Renal pelvis (tissue), 4 donors: ENCODE results near the gene PFKL. TPM values are rescaled to one million over a fixed set of nuclear protein-coding genes. Genes with fewer than 3 reads are reported as not detected.
"Not testable (repeated sequence)": the region's sequence is repeated elsewhere in the genome, so short reads cannot be mapped to it uniquely, and the experiment has no call there.

ENCODE experiments used
- DNase-seq: peaks from one replicate; pipeline ENCODE4 v3.0.0-alpha.2; 2013
- polyA plus RNA-seq, 3 donors: library from polyadenylated mRNA; unstranded; fragments of 120-200 nt; gene quantifications; one replicate each; pipeline ENCODE4 v1.2.1, GENCODE V29; 2013; ENCODE audit not compliant: insufficient read length in 3 of 3

The PFKL gene
- polyA plus RNA-seq, 3 donors, result 145 to 181 (median 180) TPM

GRCh38 chr21:44338971-44339910 is 39.4 kb downstream of the PFKL start, which contains the start of gene CFAP410:
CFAP410 (minus strand) TSS chr21:44339390; CDS start chr21:44339194, 196 bp downstream.
- peak; percentile 93 for DNase-seq

DNA sequence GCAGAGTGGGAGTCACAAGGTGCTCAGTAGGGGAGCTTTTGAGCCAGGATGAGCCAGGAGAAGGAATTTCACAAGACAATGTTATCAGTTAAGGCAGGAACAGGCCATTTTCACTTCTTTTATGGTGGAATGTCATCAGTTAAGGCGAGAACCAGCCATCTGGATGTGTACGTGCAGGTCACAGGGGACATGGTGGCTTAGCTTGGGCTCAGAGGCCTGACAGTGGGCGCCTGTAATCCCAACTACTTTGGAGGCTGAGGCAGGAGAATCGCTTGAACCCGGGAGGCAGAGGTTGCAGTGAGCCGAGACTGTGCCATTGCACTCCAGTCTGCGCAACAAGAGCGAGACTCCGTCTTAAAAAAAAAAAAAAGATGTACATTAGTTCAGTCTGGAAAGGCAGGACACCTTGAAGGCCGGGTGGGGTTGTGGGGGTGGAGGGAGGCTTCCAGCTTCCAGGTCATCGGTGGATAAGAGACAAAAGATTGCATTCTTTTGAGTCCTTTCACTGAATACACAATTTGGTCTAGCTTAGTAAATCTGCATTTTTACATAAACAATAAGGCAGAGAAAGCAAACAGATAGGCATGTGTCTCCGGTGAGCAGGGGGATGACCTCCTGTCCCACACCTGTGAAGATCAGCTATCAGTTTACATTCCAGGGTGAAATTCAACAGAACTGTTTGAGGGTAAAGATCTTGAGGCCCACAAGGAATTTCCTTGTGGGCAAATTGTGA is 42.0 kb downstream of the PFKL start:
- not testable (repeated sequence) for DNase-seq

DNA sequence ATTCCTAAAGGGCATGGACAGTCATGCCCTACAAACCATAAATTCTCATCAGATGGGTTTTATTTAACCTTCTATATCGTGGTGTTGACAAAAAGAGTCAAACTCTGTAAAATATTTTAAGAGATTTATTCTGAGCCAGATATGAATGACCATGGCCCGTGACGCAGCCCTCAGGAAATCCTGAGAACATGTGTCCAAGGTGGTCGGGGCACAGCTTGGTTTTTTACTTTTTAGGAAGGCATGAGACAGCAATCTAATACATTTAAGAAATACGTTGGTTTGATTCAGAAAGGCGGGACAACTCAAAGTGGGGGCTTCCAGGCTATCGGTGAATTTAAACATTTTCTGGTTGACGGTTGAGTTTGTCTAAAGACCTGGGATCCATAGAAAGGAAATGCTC is 43.1 kb downstream of the PFKL start:
- DNase-seq, result not testable (repeated sequence)

- no peak for DNase-seq
Measured at GRCh38 chr21:44344541-44345183, 44.8 kb downstream of the PFKL start.

GRCh38 chr21:44345495-44345894 is 45.6 kb downstream of the PFKL start:
- DNase-seq, result no peak

DNA sequence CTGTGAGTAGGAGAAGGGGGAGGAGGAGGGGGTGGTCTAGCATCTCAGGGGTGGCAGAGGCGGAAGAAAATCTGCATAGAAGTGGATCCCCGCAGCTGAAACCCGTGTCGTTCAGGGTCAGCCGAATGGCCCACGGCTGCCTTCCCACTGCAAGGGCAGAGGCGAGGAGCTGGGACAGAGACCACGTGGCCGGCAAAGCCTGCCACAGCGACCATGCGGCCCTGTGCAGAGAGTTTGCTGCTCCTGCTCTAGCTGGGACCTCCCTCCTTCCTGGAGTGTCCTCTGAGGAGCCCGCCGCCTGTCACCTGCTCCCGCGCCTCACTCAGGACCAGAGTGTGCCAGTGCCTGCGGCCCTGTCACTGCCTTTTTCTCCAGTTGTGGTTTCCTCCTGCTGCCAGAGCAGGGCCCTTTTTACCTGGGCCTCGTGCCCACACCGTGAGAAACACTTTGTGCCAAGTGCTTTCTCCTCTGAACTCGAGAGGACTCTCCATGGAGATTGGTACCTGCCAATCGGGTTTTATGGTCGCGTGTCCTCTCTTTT is 48.1 kb downstream of the PFKL start:
- DNase-seq, result no peak

DNA sequence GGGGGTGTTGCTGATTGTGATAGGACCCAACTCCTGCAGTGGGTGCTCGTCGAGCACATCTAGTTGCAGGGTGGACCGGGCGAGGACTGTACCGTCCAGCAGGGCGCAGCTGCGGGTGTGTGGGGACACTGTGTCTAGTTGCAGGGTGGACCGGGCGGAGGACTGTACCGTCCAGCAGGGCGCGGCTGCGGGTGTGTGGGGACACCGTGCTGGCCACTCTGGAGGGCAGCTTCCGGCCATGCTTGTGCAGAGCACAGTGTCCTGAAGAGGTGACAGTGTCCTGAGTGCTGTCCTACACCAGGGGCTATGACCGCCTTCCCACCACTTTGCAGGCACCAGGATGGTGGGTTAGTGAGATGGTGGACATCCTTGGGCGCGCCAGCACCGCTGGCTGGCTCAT is 49.0 kb downstream of the PFKL start:
- no peak for DNase-seq

DNA sequence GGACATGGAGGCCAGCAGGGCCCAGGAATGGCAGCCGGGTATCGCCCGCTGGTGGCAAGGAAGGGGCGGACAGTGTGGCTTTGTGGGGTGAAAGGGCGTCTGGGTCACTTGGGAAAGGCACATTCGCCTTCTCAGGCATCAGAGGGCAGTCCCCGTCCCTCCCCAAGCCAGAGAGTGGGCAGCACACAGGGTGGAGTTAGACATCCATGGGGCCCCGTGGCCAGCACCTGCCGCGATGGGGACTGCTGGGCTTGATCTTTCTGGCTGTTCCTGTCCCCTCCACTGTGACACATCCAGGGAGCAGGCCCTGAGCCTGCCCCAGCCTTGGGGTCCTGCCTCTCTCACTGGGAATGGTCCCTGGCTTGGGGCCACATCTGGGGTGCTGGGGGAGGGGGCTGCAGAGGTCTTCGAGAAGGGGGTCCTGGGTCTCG is 49.6 kb downstream of the PFKL start:
- DNase-seq, result no peak

DNA sequence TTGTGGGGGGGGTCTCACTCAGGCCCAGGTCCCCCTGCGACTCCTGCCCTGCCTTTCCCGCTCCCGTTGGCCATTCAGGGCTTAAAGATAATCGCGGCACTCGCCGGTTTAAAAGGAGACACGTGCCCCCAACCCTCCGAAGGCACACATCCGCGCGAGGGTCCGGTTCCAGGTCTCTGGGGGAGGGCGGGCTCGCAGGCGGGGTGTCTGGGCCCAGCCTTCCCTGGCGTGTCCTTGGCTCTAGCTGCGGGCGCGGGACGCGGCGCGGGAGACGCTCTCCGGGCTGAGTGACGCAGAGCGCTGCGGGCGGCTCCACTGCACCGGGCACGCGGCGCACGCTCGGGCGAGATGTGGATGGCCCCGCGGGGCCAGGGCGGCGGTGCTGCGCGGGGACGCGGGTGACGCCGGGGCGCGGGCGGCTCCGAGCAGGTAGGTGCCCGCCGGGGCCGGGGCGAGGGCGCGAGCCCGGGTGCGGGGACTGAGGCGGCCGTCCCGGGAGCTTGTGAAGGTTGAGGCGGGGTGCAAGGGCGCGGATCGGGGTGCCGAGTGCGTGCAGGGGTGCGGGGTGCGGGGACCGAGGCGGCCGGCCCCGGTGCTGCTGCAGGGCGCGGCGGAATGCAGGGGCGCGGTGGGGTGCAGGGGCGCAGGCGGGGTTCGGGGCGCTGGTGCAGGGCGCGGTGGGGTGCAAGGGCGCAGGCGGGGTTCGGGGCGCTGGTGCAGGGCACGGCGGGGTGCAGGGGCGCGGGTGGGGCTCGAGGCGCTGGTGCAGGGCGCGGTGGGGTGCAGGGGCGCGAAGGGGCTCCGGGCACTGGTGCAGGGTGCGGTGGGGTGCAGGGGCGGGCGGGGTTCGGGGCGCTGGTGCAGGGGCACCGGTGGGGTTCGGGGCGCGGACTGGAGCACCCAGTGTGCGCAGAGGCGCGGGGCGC is 50.3 kb downstream of the PFKL start:
- no peak for DNase-seq

DNA sequence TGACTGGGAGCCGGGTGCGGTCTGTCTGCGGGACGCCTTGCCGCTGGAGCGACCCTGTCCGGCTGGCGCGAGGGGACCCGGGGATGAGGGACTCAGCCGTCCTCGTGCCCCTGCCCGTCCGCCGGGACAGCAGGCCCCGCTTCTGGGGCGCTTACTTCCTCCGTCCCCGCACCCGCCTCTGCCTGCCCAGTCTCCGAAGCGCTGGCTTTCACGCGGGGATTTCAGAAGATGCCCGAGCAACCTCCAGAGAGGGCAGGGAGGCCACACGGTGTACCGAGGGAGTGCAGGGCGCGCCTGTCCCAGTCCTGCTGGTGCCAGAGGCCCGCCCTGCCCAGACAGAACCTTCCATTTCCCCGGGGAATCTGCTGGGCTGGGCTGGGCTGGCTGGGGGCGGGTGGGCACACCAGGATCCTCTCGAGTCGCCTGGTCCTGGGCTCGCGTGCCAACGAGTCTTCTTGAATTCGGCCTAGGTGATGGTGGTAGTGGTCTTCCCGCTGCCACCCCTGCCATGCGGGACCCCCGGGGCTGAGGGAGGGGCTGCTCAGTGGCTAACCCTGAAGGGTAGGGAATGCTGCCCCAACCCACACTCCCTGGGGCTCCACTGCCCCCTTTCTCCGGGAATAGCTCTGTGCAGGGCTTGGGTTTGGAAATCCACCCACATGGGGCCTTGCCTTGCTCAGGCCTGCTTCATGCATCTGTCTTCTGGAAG is 51.1 kb downstream of the PFKL start:
- DNase-seq, result no peak

DNA sequence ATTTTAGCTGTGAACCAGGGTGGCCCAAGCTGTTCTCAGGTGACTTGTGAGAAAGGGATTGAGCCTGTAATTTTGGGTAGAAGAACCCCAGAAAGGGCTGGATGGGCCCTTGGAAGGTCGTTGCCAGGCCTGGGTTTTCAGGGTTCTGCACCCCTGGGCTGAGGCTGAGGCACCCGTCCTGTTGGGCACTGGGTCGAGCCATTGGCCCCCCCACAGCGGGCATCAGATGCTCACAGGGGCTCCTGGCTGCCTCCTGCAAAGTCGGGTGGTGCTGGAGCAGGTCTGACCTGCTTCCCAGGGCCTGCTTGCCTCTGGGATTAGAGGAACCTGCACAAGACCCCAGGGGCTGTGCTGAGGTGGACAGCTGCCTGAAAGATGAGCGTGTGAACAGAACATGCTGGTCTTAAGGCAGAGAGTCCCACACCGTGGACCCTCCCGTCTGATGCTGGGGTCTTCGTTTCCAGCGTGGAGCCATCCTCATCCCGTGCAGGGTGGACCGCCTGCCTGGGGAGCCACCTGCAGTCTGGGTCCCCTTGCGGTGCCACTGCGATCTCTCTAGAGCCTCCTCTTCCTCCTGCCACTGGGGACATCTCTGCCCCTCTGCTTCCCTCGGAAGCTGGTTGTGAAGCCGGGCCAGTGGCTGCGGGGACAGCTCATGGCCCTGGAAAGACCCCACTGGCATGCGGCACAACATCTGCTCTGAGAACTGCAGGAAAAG is 51.8 kb downstream of the PFKL start:
- DNase-seq, result no peak

GRCh38 chr21:44352253-44352860 is 52.5 kb downstream of the PFKL start:
- no peak for DNase-seq

GRCh38 chr21:44353191-44353970 is 53.5 kb downstream of the PFKL start, which contains the start of gene TRPM2:
TRPM2 (plus strand) TSS chr21:44353621; CDS start chr21:44353701, 80 bp downstream.
- no peak for DNase-seq

DNA sequence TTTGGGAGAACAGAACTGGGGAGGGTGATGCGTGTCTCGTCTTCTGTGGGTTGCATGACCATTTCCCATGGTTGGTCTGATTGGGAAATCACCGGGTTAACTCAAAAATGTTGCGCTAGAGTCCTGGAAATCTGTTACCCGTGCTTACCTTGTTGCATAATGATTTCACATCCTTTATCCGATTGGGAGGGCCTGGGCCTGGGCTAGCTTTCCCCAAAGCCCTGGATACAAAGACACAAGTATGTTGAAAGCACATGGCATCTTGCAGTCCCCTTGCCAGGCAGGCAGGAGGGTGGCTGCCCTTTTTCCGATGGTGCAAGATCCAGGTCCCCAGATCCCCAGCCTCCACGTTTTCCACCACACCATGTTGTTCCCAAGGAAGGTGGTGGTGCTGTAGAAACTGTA is 54.1 kb downstream of the PFKL start:
- no peak for DNase-seq

DNA sequence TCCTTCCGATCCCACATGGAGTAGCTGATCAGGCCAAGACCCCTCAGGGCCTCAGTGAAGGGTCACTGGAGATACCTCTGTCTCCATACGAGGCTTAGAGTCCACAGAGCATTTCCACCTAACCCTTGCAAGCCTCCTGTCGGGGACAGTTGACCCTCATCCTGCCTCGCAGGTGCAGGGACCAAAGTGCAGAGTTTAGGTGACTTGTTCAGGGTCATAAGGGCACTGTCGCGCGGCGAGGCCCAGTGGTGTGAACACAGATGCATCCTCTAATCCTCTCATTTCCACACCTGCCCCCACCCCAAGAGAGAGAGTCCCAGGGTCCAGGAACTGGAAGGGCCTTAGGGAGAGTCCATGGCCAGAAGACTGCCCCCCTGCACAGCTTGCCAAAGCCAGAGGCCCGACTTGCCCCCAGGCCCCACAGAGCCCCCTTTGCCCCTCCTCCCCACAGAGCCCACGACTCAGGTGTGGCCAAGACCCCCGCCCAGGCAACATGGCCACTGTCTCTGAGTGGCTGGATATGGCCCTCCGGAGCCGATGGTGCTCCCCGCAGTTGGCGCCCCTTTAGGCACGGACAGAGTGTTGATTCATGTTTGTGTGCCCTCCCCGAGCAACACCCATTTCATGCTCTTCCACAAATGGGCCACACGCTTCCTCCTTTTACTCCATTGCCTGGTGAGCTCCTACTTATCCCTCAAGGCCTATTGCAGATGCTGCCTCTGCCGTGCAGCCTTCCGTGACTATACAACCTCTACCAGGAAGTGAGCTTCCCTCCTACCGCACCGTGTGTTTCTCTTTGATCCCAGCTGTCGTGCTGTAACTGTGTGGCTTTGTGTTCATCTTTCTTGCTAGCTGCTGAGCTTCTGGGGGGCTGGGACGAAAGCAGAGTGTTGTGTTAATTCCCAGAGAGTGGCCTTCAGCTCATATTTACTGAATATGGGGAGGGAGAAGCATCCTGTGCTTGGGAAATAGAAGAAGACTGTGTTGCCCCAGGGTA is 55.2 kb downstream of the PFKL start:
- no peak for DNase-seq

GRCh38 chr21:44356160-44356559 is 56.3 kb downstream of the PFKL start:
- no peak for DNase-seq

GRCh38 chr21:44356636-44357035 is 56.8 kb downstream of the PFKL start:
- no peak for DNase-seq
